ENCODE measurements around the gene TLL2. TPM values are rescaled to one million over a fixed set of nuclear protein-coding genes. Genes with fewer than 3 reads are reported as not detected.

The TLL2 gene
- total and polyA plus RNA-seq, 9 of the 15 experiments (the other 6 are each of a cell fraction or from before 2014, with no cell fraction given), result 0.09 TPM; not detected in 8

GRCh38 chr10:96389785-96390184 lies 123.9 kb downstream of the TLL2 start:
- intact Hi-C loops (cut with micrococcal nuclease), result loop anchor here (10.0 kb wide), 1 partner anchor 255 kb away; no protein-coding TSS in a partner anchor
- POLR2A ChIA-PET, result interaction anchor here (0.7 kb wide), 1 partner anchor 285 kb away, joined by 3 read pairs; no protein-coding TSS in a partner anchor
- Histone ChIP-seq H3K27ac (ENCODE audit: extremely low read depth, low read depth, low read length) (no peak overlapping the region), H3K36me3 (ENCODE audit: control insufficient read depth, insufficient read depth, low read length) (no peaks in the 10 kb centered on the region), H3K9ac (ENCODE audit: insufficient read depth in 1 of 2, low read depth in 2 of 2, low read length in 2 of 2) (no peak overlapping the region), H3K9me1 (ENCODE audit: control insufficient read depth, insufficient read depth, low read length) (no peaks in the 10 kb centered on the region), H3K4me3 (no peak overlapping the region), H3K9me3 (replicated peaks; ENCODE audit: control insufficient read depth, insufficient read depth, low read depth, low read length) (no peaks in the 10 kb centered on the region), H2AFZ (ENCODE audit: low read depth, low read length) (no peak overlapping the region), H3K27me3 (ENCODE audit: control insufficient read depth in 2 of 2, insufficient read depth in 2 of 2, low read length in 2 of 2) (peaks cover under 1 to 59% of the 10 kb centered on the region in 2 experiments; a peak in 4 of 5 replicates), H3K4me2 (ENCODE audit: insufficient read depth, low read length) (no peak overlapping the region), H3K79me2 (ENCODE audit: control insufficient read depth, insufficient read depth, low read length) (no peaks in the 10 kb centered on the region), H4K20me1 (replicated peaks; ENCODE audit: control insufficient read depth, insufficient read depth, low read length) (no peaks in the 10 kb centered on the region), H3K4me1 (replicated peaks in 1 of 2; ENCODE audit: control insufficient read depth in 2 of 2, insufficient read depth in 2 of 2, low read length in 2 of 2) (no peaks in the 10 kb centered on the region)
- BruUV-seq (replicated peaks), result no TSS peak
- ATAC-seq (no peak), DNase-seq (ENCODE audit: extremely low read depth in 1 of 4, low spot score in 3 of 4) (no peak), FAIRE-seq (no peak)
- in situ Hi-C loops (cut with MboI), result no loop called here
- 0% methylated on average over 4 of the region's 5 CpGs for WGBS (ENCODE audit: insufficient coverage, low coverage, missing lambda C conversion rate)
- TF ChIP-seq, protein P1, sequence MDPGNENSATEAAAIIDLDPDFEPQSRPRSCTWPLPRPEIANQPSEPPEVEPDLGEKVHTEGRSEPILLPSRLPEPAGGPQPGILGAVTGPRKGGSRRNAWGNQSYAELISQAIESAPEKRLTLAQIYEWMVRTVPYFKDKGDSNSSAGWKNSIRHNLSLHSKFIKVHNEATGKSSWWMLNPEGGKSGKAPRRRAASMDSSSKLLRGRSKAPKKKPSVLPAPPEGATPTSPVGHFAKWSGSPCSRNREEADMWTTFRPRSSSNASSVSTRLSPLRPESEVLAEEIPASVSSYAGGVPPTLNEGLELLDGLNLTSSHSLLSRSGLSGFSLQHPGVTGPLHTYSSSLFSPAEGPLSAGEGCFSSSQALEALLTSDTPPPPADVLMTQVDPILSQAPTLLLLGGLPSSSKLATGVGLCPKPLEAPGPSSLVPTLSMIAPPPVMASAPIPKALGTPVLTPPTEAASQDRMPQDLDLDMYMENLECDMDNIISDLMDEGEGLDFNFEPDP (CRISPR knock-in tag; IDR thresholded peaks at IDR 0.05), result no peak
- TF ChIP-seq GATAD2B (IDR thresholded peaks at IDR 0.05; ENCODE audit: borderline replicate concordance) (no peak), ZNF511 (CRISPR knock-in tag; IDR thresholded peaks at IDR 0.05) (no peak), ZNF253 (CRISPR knock-in tag; conservative IDR thresholded peaks at IDR 0.05) (no peak), ATF4 (CRISPR knock-in tag; IDR thresholded peaks at IDR 0.05) (no peak)
- CTCF ChIA-PET (ENCODE audit: low intra/inter-chr PET ratio), result no interaction called here

Data from K562 (cell line).